B cell (primary cell): ENCODE data around the gene INPP4A.

Experiments
- EZH2 ChIP-seq: IDR thresholded peaks from 2 replicates; pipeline ENCODE4 v1.6.1; 2012; ENCODE audit warnings: borderline replicate concordance, low read depth, mild to moderate bottlenecking, moderate library complexity, low read length; ENCODE audit not compliant: insufficient read depth, poor library complexity, severe bottlenecking
- TF ChIP-seq, protein P1 (sequence below): fragments of 200-600 bp; IDR thresholded peaks from one replicate; pipeline ENCODE4 v1.8.0; 2022; ENCODE audit warnings: antibody characterized with exemption, mild to moderate bottlenecking

DNA sequence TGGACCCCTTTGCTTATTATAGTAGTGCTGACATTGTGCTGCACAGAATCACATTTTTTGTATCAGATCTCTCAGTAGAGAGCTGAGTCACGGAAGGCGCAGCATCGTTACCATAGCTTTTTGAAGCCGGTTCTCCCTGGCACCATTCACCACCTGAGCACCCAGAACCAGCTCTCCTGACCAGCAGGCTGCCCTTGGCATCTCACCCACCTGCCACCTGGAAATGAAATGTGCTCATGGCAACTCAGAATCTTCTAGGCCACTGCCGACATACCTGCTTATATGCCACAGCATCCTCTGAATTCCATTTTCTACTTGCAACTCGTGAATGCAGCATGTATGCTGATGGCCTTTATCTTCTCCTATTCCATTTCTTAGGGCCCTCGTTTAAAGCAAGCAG is 100.9 kb downstream of the INPP4A start:
- TF ChIP-seq, protein P1, sequence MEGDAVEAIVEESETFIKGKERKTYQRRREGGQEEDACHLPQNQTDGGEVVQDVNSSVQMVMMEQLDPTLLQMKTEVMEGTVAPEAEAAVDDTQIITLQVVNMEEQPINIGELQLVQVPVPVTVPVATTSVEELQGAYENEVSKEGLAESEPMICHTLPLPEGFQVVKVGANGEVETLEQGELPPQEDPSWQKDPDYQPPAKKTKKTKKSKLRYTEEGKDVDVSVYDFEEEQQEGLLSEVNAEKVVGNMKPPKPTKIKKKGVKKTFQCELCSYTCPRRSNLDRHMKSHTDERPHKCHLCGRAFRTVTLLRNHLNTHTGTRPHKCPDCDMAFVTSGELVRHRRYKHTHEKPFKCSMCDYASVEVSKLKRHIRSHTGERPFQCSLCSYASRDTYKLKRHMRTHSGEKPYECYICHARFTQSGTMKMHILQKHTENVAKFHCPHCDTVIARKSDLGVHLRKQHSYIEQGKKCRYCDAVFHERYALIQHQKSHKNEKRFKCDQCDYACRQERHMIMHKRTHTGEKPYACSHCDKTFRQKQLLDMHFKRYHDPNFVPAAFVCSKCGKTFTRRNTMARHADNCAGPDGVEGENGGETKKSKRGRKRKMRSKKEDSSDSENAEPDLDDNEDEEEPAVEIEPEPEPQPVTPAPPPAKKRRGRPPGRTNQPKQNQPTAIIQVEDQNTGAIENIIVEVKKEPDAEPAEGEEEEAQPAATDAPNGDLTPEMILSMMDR, result no peak
- TF ChIP-seq EZH2, result no peak
